Subcutaneous preadipocyte (primary cell): ENCODE results near the gene CENPT. TPM values are rescaled to one million over a fixed set of nuclear protein-coding genes. Genes with fewer than 3 reads are reported as not detected.

Experiments used
- small RNA-seq: library from RNA; depleted of rRNA; stranded (forward); fragments of <200 nt; gene quantifications from one replicate; pipeline ENCODE3, GENCODE V24; 2012
- total RNA-seq: library from RNA; depleted of rRNA; stranded (reverse); fragments of >200 nt; gene quantifications from 2 replicates; pipeline ENCODE4 v1.2.3, GENCODE V29; 2012

The CENPT gene
- 27.0 and 32.7 TPM in 2 replicates for total RNA-seq

DNA sequence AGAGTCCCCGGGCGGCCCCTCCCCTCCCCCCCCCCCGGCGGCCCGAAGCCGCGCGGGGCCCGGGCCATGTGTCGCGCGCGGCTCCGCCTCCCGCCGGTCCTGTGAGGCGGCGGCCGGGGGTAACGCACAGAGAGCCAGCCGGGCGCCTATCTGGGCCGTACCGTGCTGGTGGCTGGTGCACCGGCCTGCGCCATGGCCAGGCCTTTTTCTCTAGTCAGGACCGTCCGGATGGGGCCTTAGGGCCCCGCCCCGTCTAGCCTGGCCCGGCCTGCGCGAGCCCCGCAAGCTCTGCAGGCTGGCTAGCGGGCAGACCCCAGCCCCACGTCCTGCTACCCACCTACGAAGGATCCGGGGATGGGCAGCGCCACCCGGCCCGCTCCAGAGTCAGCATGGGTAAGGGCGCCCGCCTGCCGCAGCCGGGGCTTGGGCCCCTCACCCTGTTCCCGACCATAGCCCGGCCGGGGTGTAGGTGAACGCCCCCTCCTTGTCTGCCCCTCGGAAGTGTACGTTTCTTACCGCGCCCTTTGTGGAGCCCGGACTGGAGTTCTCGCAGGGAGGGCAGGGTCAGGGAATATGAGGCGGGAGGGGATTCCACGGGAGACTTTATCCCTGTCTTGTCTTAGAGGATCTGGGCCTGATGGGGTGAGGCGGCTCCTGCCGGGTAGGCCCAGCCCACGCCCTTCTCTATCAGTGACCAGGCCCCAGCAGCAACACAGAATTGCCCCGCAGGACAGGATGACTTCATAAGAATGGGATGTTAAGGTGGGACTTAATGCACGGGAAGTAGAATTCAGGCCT lies at the start of gene CENPT:
CENPT (minus strand) TSS at position 630 of the 798 bp plus-strand sequence. CDS start 13,834 bp downstream, outside the sequence.

DNA sequence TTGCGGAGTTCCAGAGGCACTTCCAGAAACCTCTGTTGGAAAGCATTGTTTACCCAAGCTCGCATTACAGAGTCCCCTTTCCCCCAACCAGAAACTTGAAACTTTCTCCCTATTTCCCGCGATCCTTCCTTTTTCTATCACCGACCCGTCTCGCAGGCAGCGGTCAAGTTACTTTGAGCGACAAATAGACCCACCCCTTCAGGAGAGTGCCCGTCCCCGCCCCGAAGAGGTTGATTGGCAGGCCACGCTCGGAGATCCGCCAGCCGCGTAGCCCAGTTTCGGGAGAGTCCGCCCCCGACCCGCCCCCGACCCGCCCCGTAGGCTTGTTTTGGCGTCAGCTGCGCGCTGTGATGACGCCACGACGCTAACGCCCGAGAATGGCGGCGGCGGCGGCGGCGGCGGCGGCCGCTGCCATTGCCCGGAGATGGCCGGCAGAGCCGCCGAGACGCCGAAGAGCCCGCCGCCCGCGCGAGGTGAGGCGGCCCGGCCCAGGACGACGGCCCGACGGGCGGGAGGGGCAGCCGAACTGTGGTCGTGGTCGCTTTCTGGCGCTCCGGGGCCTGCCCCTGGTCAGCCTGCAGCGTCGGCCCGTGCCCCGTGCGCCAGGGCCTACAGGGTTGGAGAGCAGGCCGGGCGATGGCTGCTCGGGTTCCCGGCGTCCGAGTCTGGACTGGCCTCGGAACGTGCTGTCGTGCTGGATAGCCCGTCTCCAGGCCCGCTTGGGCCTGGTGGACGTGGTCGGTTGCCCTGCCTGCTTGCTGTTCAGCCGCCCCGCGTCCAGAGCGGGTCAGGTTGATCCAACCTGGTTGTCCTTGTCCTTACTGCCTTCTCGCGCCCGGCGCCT lies 45.6 kb upstream of the CENPT start, which contains the start of gene PSKH1:
PSKH1 (plus strand) TSS at position 356 of the 844 bp plus-strand sequence. CDS start 15,496 bp downstream, outside the sequence.

GRCh38 chr16:67884684-67885083 lies 37.2 kb upstream of the CENPT start, which contains the start of gene NRN1L:
Gene NRN1L (plus strand): TSS chr16:67884885. CDS start chr16:67884904, 19 bp downstream.

GRCh38 chr16:67872631-67873434 lies 25.3 kb upstream of the CENPT start, which contains the start of gene EDC4:
Gene EDC4 (plus strand): TSS chr16:67873052. CDS start chr16:67873262, 210 bp downstream.

DNA sequence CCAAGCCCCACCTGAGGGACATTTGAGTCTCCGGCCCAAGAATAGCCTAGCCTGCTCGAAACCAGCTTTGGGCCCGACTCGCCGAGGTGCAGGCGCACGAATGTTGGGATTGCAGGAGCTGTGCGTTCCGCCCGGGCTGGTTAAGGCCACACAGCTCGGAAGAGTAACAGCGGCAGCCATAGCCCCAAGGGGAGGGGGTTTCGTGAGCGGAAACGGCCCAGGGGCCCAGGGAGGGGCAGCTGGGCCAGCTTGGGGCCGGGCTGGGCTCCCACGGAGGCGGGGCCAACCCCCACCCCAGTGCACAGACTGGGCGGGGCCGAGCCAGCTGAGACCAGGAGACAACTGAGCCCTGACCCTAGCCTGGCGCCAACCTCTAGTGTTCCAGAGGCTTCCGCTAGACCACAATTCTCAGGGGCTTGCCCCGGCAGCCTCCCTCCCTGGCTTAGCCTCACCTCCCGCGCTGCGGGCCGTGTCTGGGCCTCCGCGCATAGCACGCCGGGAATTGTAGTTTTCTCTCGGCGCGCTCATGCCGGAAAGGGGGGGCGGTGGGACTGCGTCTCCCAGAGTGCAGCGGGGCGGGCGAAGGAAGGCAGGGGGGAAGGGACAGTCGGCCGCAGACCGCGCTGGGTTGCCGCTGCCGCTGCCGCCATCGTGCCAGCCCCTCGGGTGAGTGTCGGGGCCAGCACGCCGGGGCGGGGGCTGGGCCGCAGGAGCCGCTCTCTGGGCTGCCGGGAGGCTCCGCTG lies 1.0 kb downstream of the CENPT start, which contains the start of gene NUTF2:
NUTF2 (plus strand) TSS at position 614 of the 744 bp plus-strand sequence. CDS start 18,198 bp downstream, outside the sequence.

DNA sequence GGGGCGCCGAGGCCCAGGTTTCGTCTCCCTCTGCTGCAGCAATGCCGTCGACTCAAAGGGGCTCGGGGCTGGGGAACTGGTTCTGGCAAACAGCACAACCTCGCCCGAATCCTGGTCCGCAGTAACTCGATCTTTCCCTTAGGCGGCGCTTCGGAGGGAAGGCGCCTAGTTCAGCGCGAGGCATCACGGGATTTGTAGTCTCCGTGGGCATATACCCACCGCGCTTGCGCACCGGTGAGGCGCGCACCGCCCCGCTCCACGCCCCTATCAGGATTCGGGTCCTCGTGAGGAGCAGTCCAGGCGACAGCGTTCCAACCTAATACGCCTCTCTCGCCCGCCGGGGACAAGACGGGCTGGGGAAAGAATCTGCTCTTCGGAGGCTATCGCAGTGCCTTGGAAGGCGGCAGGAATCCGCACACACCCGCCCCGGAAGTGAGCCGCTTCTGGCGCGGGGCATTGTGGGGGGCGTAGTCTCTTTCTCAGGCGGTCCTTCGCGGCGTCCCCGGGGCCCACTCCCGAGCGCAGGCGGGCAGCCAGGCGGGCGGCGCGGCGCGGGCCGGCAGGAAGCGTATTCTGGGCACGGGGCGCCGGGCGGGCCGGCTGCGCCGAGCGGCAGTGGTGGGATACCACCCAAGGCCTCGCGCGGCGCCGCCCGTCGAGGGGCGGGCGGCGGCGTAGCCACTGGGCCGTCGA lies 5.5 kb downstream of the CENPT start, which contains the start of gene THAP11:
THAP11 (plus strand) TSS at position 505 of the 693 bp plus-strand sequence. CDS start 235 bp downstream, outside the sequence.

GRCh38 chr16:67806428-67807147 lies 40.9 kb downstream of the CENPT start, which contains the start of the genes RANBP10 and TSNAXIP1:
Gene RANBP10 (minus strand): TSS chr16:67806560. CDS start chr16:67806536, 24 bp downstream.
Gene TSNAXIP1 (plus strand): TSS chr16:67806889. CDS start chr16:67807150, 261 bp downstream.

Small RNAs within 50 kb of the gene (small RNA-seq; reads per million reads assigned to genes)
- not detected for gene AC040162.2
- gene NRN1L: not detected

Other genes with a start within 250 kb of the CENPT start
- gene CARMIL2, start 202.5 kb downstream of the CENPT start, total RNA-seq: 0.37 and 0.39 TPM in 2 replicates
- 25.4 and 31.5 TPM in 2 replicates for gene ACD, start 187.4 kb downstream of the CENPT start, total RNA-seq
- gene PARD6A, start 186.7 kb downstream of the CENPT start, total RNA-seq: 0.59 and 1.1 TPM in 2 replicates
- 15.8 and 16.9 TPM in 2 replicates for gene ENKD1, start 180.9 kb downstream of the CENPT start, total RNA-seq
- 3.3 and 3.9 TPM in 2 replicates for gene C16orf86, start 180.9 kb downstream of the CENPT start, total RNA-seq
- 13.2 and 17.0 TPM in 2 replicates for gene GFOD2, start 128.4 kb downstream of the CENPT start, total RNA-seq
- gene RANBP10, start 41.1 kb downstream of the CENPT start, total RNA-seq: 5.1 and 7.0 TPM in 2 replicates
- 0.98 and 2.2 TPM in 2 replicates for gene TSNAXIP1, start 40.8 kb downstream of the CENPT start, total RNA-seq
- gene THAP11, start 5.4 kb downstream of the CENPT start, total RNA-seq: 26.1 and 28.0 TPM in 2 replicates
- gene NUTF2, start 760 bp downstream of the CENPT start, total RNA-seq: 210 and 284 TPM in 2 replicates
- 55.5 and 72.9 TPM in 2 replicates for gene EDC4, start 25.4 kb upstream of the CENPT start, total RNA-seq
- gene NRN1L, start 37.2 kb upstream of the CENPT start, total RNA-seq: 0.37 TPM in 1 of 2 replicates, not detected in the other
- gene PSKH1, start 45.6 kb upstream of the CENPT start, total RNA-seq: 12.1 TPM in 2 replicates
- gene CTRL, start 84.2 kb upstream of the CENPT start, total RNA-seq: 0.37 and 1.4 TPM in 2 replicates
- gene PSMB10, start 89.2 kb upstream of the CENPT start, total RNA-seq: 29.7 and 41.2 TPM in 2 replicates
- gene LCAT, start 96.4 kb upstream of the CENPT start, total RNA-seq: 5.1 and 11.1 TPM in 2 replicates
- 40.8 and 73.3 TPM in 2 replicates for gene SLC12A4, start 120.9 kb upstream of the CENPT start, total RNA-seq
- not detected in 2 replicates for gene DPEP3, start 132.8 kb upstream of the CENPT start, total RNA-seq
- not detected in 2 replicates for gene DPEP2, start 151.8 kb upstream of the CENPT start, total RNA-seq
- not detected in 2 replicates for gene DPEP2NB, start 168.2 kb upstream of the CENPT start, total RNA-seq
- gene DDX28, start 175.5 kb upstream of the CENPT start, total RNA-seq: 14.7 and 19.0 TPM in 2 replicates
- gene DUS2, start 175.6 kb upstream of the CENPT start, total RNA-seq: 18.0 and 21.5 TPM in 2 replicates
- gene NFATC3, start 237.7 kb upstream of the CENPT start, total RNA-seq: 17.3 and 27.2 TPM in 2 replicates